ENCODE results near the gene GLCE.

The GLCE gene

DNA sequence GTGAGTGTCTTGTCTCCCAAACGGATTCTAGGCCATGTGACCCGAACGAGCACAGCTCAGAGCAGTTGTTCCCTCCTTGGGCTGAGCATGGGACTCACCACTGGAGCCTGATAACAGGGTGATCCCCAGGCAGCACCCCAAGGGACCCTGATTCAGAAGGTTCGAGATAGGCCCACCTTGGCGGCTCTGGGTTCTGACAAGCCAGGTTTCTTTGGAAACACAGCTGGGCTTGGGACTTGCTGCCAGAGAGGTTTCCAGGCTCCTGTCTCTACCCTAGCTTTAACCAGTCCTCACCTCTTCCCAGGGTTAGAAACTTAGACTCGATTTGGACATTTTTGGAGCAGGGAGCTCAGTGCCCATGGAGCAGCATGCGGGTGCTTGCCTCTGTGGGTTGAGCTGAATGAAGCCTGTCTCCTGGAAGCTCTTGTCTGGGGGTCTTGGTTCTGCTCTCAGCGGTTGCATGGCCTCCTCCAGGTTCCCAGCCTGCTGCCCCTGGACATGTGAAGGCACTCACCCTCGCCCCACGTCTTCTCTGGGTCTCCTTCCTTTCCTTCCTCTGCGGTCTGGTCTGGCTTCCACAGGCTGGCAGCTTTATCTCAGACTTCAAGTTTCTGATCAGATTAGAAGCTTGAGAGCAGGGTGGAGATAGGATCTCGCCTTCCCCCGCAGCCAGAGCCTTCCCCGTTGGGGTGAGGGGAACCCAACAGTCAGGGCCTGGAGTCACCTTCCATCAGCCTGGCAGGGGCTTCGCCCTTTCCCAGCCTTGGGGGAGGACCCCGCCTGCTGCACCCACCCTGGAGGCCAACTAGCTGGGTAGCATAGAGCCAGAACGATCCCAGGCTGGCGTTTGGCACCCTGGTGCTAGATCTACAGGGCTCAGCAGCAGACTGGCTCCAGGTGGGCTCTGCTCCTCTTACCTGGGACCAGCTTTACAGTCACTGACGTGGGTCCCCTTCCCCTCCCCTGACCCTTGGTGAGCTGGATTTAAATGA is 159.2 kb downstream of the GLCE start:
- TF ChIP-seq TCF12 (IDR thresholded peaks at IDR 0.05; ENCODE audit: low read depth) = no peak

- TF ChIP-seq YY1 (IDR thresholded peaks at IDR 0.05; ENCODE audit: low read depth) (no peak), TEAD4 (IDR thresholded peaks at IDR 0.05) (no peak), TCF12 (IDR thresholded peaks at IDR 0.05; ENCODE audit: low read depth) (no peak), TAF1 (IDR thresholded peaks at IDR 0.05; ENCODE audit: low read depth) (no peak), CREB1 (IDR thresholded peaks at IDR 0.05; ENCODE audit: low read depth) (no peak), FOXM1 (IDR thresholded peaks at IDR 0.05; ENCODE audit: borderline replicate concordance, low read depth) (no peak), NFIC (IDR thresholded peaks at IDR 0.05) (no peak), RAD21 (IDR thresholded peaks at IDR 0.05; ENCODE audit: low read depth) (no peak)
- TF ChIP-seq, protein P1, sequence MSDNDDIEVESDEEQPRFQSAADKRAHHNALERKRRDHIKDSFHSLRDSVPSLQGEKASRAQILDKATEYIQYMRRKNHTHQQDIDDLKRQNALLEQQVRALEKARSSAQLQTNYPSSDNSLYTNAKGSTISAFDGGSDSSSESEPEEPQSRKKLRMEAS (IDR thresholded peaks at IDR 0.05) = no peak
- TF ChIP-seq, protein P2, sequence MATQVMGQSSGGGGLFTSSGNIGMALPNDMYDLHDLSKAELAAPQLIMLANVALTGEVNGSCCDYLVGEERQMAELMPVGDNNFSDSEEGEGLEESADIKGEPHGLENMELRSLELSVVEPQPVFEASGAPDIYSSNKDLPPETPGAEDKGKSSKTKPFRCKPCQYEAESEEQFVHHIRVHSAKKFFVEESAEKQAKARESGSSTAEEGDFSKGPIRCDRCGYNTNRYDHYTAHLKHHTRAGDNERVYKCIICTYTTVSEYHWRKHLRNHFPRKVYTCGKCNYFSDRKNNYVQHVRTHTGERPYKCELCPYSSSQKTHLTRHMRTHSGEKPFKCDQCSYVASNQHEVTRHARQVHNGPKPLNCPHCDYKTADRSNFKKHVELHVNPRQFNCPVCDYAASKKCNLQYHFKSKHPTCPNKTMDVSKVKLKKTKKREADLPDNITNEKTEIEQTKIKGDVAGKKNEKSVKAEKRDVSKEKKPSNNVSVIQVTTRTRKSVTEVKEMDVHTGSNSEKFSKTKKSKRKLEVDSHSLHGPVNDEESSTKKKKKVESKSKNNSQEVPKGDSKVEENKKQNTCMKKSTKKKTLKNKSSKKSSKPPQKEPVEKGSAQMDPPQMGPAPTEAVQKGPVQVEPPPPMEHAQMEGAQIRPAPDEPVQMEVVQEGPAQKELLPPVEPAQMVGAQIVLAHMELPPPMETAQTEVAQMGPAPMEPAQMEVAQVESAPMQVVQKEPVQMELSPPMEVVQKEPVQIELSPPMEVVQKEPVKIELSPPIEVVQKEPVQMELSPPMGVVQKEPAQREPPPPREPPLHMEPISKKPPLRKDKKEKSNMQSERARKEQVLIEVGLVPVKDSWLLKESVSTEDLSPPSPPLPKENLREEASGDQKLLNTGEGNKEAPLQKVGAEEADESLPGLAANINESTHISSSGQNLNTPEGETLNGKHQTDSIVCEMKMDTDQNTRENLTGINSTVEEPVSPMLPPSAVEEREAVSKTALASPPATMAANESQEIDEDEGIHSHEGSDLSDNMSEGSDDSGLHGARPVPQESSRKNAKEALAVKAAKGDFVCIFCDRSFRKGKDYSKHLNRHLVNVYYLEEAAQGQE (IDR thresholded peaks at IDR 0.05; ENCODE audit: low read depth) = no peak
Observed at GRCh38 chr15:69320977-69321554, 160.6 kb downstream of the GLCE start.
